ENCODE data around the gene PCDHGB7.
"Not testable (repeated sequence)": the region's sequence is repeated elsewhere in the genome, so short reads cannot be mapped to it uniquely, and the experiment has no call there.

PCDHGB7 gene

DNA sequence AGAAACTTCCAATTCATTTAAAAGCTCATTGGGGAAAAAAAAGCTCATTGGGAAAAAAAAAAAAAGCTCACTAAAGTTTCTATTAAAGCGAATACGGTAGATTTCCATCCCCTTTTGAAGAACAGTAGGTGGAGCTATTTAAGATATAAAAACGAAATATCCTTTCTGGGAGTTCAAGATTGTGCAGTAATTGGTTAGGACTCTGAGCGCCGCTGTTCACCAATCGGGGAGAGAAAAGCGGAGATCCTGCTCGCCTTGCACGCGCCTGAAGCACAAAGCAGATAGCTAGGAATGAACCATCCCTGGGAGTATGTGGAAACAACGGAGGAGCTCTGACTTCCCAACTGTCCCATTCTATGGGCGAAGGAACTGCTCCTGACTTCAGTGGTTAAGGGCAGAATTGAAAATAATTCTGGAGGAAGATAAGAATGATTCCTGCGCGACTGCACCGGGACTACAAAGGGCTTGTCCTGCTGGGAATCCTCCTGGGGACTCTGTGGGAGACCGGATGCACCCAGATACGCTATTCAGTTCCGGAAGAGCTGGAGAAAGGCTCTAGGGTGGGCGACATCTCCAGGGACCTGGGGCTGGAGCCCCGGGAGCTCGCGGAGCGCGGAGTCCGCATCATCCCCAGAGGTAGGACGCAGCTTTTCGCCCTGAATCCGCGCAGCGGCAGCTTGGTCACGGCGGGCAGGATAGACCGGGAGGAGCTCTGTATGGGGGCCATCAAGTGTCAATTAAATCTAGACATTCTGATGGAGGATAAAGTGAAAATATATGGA, 13.0 kb downstream of the PCDHGB7 start, which contains the start of gene PCDHGA12:
PCDHGA12 (plus strand) TSS at position 176 of the 782 bp plus-strand sequence; CDS start at position 429, 253 bp downstream.
- no peak for DNase-seq

DNA sequence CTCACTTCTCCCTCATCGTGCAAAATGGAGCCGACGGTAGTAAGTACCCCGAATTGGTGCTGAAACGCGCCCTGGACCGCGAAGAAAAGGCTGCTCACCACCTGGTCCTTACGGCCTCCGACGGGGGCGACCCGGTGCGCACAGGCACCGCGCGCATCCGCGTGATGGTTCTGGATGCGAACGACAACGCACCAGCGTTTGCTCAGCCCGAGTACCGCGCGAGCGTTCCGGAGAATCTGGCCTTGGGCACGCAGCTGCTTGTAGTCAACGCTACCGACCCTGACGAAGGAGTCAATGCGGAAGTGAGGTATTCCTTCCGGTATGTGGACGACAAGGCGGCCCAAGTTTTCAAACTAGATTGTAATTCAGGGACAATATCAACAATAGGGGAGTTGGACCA, 13.8 kb downstream of the PCDHGB7 start:
- no peak for DNase-seq

DNA sequence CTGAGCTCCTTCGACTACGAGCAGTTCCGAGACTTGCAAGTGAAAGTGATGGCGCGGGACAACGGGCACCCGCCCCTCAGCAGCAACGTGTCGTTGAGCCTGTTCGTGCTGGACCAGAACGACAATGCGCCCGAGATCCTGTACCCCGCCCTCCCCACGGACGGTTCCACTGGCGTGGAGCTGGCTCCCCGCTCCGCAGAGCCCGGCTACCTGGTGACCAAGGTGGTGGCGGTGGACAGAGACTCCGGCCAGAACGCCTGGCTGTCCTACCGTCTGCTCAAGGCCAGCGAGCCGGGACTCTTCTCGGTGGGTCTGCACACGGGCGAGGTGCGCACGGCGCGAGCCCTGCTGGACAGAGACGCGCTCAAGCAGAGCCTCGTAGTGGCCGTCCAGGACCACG, 14.8 kb downstream of the PCDHGB7 start:
- DNase-seq: not testable (repeated sequence)

DNA sequence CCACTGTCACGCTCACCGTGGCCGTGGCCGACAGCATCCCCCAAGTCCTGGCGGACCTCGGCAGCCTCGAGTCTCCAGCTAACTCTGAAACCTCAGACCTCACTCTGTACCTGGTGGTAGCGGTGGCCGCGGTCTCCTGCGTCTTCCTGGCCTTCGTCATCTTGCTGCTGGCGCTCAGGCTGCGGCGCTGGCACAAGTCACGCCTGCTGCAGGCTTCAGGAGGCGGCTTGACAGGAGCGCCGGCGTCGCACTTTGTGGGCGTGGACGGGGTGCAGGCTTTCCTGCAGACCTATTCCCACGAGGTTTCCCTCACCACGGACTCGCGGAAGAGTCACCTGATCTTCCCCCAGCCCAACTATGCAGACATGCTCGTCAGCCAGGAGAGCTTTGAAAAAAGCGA, 15.2 kb downstream of the PCDHGB7 start:
- not testable (repeated sequence) for DNase-seq

DNA sequence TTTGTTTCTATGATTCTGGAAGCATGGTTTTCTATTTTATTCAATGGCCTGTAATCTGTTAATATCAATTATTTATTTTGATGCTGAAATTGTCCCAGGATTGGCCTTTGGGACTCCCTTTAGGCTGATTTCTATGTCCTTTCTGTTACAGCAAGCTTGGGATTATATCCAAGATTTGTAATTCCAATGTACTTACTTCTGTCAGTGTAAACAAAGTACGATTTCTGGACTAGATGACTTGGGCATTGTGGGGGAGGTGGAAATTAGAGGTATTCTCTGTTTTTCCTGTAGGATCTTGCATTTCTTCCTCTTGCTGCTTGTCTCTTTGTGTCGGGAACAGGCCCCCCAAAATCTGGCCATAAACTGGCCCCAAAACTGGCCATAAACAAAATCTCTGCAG, 16.5 kb downstream of the PCDHGB7 start:
- no peak for DNase-seq

DNA sequence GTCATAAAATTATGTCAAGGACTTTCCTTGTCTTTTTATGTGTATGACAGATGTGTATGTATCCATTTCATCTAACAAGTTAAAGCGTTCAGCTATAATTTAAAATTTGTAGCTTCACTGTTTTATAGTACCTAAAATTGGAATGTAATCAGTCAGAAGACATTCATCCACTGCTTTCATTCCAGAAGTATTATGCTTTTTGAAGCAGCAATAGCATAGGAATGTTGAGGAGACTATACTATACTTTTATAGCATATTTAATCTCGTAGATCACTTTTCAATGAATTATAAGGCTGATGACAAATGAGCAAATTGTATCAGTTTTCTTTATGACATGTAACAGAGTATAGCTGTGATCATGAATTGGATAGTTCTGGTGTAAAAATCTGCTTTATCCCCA, 19.7 kb downstream of the PCDHGB7 start:
- DNase-seq: no peak

GRCh38 chr5:141439411-141440141, 22.1 kb downstream of the PCDHGB7 start:
- DNase-seq: no peak

DNA sequence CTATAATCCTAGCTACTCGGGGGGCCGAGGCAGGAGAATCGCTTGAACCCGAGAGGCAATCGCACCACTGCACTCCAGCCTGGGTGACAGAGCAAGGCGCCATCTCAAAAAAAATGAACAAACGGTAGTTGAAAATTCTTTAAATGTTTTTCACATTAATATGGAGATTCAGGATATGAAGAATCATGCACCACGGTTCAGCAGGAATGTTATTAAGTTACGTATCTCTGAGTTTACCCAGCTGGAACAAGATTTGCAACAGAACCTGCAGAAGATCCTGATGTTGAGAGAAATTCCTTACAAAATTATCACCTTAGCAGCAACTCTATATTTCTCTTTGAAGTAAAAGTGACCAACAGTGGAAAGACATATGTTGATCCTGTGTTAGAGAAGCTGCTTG, 22.9 kb downstream of the PCDHGB7 start:
- DNase-seq: no peak

DNA sequence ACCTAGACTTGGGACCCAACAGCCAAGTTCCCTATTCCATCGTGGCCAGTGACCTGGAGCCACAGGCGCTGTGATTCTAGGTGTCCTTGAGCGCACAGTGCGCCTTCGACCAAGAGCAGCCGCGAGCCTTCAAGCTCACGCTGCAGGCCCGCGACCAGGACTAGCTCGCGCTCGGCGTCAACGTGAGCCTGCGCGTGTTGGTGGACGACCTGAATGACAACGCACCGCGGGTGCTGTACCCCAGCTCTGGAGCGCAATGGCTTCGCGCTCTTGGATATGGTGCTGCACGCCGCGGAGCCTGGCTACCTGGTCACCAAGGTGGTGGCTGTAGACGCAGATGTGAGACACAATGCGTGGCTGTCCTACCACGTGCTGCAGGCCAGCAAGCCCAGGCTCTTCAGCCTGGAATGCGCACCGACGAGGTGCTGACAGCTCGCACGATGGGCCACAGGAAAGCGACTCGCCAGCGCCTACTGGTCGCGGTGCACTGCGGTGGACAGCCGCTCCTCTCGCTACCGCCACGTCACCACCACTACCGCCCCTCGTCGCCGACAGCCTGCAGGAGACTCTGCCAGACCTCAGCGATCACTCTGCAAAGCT, 24.2 kb downstream of the PCDHGB7 start:
- DNase-seq: no peak

DNA sequence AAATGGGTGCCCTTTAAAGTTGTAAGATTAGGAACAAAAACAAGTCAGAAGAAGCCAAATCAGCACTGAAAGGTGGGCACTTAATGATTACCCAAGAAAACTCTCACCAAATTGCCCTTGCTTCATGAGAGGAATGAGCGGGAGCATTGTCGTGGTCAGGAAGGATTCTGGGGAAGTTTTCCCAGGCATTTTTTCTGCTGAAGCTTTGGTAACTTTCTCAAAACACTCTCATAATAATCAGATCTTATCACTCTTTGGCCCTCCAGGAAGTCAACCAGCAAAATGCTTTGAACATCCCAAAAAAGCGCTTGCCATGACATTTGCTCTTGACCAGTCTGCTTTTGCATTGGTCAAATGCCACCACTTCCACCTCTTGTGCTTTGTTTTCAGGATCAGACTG, 47.9 kb downstream of the PCDHGB7 start:
- DNase-seq: no peak

Data from NCI-H1417 treated with DMSO at 0.1 percent for 48 hours (cell line).